Neural crest cell (in vitro differentiated cells): ENCODE results near the gene JUND. TPM values are rescaled to one million over a fixed set of nuclear protein-coding genes. Genes with fewer than 3 reads are reported as not detected.

Experiments
- DNase-seq: peaks from one replicate; pipeline ENCODE4 v3.0.0; 2021; ENCODE audit warnings: low read depth, mixed read lengths, low spot score
- H3K27ac Mint-ChIP-seq: one replicate; pipeline ENCODE4 v1.8.0; 2021; ENCODE audit warnings: mild to moderate bottlenecking, mixed read lengths; ENCODE audit not compliant: unreplicated experiment
- H3K27me3 Mint-ChIP-seq: 2 replicates; pipeline ENCODE4 v1.8.0; 2021; ENCODE audit warnings: low read depth, mild to moderate bottlenecking, mixed read lengths
- H3K36me3 Mint-ChIP-seq: 2 replicates; pipeline ENCODE4 v1.8.0; 2021; ENCODE audit warnings: low read depth, mild to moderate bottlenecking, mixed read lengths
- H3K4me1 Mint-ChIP-seq: 2 replicates; pipeline ENCODE4 v1.8.0; 2021; ENCODE audit warnings: mixed read lengths
- H3K4me3 Mint-ChIP-seq: one replicate; pipeline ENCODE4 v1.8.0; 2021; ENCODE audit warnings: mild to moderate bottlenecking, mixed read lengths
- H3K9me3 Mint-ChIP-seq: 2 replicates; pipeline ENCODE4 v1.8.0; 2021; ENCODE audit warnings: mixed read lengths
- CTCF ChIP-seq: fragments of 200-600 bp; sonication (generic); conservative IDR thresholded peaks from 2 replicates; pipeline ENCODE4 v1.5.0; 2021; ENCODE audit warnings: antibody characterized with exemption, mild to moderate bottlenecking
- total RNA-seq: library from RNA; stranded (reverse); gene quantifications from 2 replicates; pipeline ENCODE4 v1.2.1, GENCODE V29; 2021

The JUND gene
- total RNA-seq, 1 donor from 2014 or later, result 85.1 TPM

GRCh38 chr19:18263324-18264136 is 17.9 kb downstream of the JUND start:
- Mint-ChIP-seq H3K4me1 (no peaks in the 10 kb centered on the region), H3K27ac (no peak overlapping the region), H3K9me3 (peaks cover 2% of the 10 kb centered on the region), H3K36me3 (peaks cover 2% of the 10 kb centered on the region), H3K27me3 (no peaks in the 10 kb centered on the region), H3K4me3 (no peak overlapping the region)
- TF ChIP-seq CTCF, result no peak
- no peak for DNase-seq

- Mint-ChIP-seq H3K36me3 (no peaks in the 10 kb centered on the region), H3K4me1 (no peaks in the 10 kb centered on the region)
Observed at GRCh38 chr19:18262917-18263316, 18.5 kb downstream of the JUND start.

GRCh38 chr19:18262144-18262543 is 19.3 kb downstream of the JUND start:
- Mint-ChIP-seq H3K27ac (no peak overlapping the region), H3K9me3 (peaks cover 2% of the 10 kb centered on the region), H3K4me1 (no peaks in the 10 kb centered on the region), H3K4me3 (no peak overlapping the region), H3K36me3 (no peaks in the 10 kb centered on the region), H3K27me3 (no peaks in the 10 kb centered on the region)
- DNase-seq, result no peak
- no peak for TF ChIP-seq CTCF

More at GRCh38 chr19:18262917-18263316, 18.5 kb downstream of the JUND start:
- peaks cover 2% of the 10 kb centered on the region for H3K9me3 Mint-ChIP-seq
- DNase-seq, result no peak
- H3K27ac Mint-ChIP-seq, result no peak overlapping the region
- H3K27me3 Mint-ChIP-seq, result no peaks in the 10 kb centered on the region
- no peak for TF ChIP-seq CTCF
- no peak overlapping the region for H3K4me3 Mint-ChIP-seq

- DNase-seq, result no peak
- TF ChIP-seq CTCF, result no peak
- Mint-ChIP-seq H3K27ac (no peak overlapping the region), H3K4me3 (no peak overlapping the region), H3K36me3 (no peaks in the 10 kb centered on the region), H3K27me3 (no peaks in the 10 kb centered on the region), H3K9me3 (peaks cover 2% of the 10 kb centered on the region), H3K4me1 (no peaks in the 10 kb centered on the region)
Observed at GRCh38 chr19:18261474-18261873, 19.9 kb downstream of the JUND start.

GRCh38 chr19:18259893-18260292 is 21.5 kb downstream of the JUND start:
- no peaks in the 10 kb centered on the region for H3K36me3 Mint-ChIP-seq
- DNase-seq, result no peak
- no peak for TF ChIP-seq CTCF
- H3K27ac Mint-ChIP-seq, result no peak overlapping the region
- H3K9me3 Mint-ChIP-seq, result peaks cover 2% of the 10 kb centered on the region
- no peaks in the 10 kb centered on the region for H3K4me1 Mint-ChIP-seq
- peaks cover 5% of the 10 kb centered on the region for H3K27me3 Mint-ChIP-seq
- H3K4me3 Mint-ChIP-seq, result no peak overlapping the region
